ENCODE results near the gene ROBO3.

GRCh38 chr11:124832571-124832970 is 32.7 kb upstream of the ROBO3 start:
- TF ChIP-seq YY1 (IDR thresholded peaks at IDR 0.05; ENCODE audit: extremely low read depth, insufficient replicate concordance, low read depth, low read length) = no peak
- no peak for TF ChIP-seq CTCF (IDR thresholded peaks at IDR 0.05 in 2 of 3, conservative IDR thresholded peaks at IDR 0.05 in 1 of 3; ENCODE audit: borderline replicate concordance in 1 of 3, insufficient read depth in 1 of 3, low read depth in 2 of 3, low read length in 2 of 3)
- TF ChIP-seq POLR2AphosphoS5 (IDR thresholded peaks at IDR 0.05; ENCODE audit: low read depth, low read length) = no peak
- TF ChIP-seq, protein P1, sequence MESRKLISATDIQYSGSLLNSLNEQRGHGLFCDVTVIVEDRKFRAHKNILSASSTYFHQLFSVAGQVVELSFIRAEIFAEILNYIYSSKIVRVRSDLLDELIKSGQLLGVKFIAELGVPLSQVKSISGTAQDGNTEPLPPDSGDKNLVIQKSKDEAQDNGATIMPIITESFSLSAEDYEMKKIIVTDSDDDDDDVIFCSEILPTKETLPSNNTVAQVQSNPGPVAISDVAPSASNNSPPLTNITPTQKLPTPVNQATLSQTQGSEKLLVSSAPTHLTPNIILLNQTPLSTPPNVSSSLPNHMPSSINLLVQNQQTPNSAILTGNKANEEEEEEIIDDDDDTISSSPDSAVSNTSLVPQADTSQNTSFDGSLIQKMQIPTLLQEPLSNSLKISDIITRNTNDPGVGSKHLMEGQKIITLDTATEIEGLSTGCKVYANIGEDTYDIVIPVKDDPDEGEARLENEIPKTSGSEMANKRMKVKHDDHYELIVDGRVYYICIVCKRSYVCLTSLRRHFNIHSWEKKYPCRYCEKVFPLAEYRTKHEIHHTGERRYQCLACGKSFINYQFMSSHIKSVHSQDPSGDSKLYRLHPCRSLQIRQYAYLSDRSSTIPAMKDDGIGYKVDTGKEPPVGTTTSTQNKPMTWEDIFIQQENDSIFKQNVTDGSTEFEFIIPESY (IDR thresholded peaks at IDR 0.05; ENCODE audit: extremely low read depth, insufficient replicate concordance, low read length) = no peak
- TF ChIP-seq EZH2 (IDR thresholded peaks at IDR 0.05) = no peak
- TF ChIP-seq TCF7L2 (IDR thresholded peaks at IDR 0.05; ENCODE audit: borderline replicate concordance, extremely low read depth, insufficient read depth, insufficient read length) = no peak
- no peak for TF ChIP-seq JUND (IDR thresholded peaks at IDR 0.05)
- TF ChIP-seq ZFX (IDR thresholded peaks at IDR 0.05) = no peak
- TF ChIP-seq CEBPB (IDR thresholded peaks at IDR 0.05; ENCODE audit: low read depth) = no peak
